WTC11 (cell line): Measurements from ENCODE around the gene MYOCOS.

ENCODE experiments used
- AFF4 ChIP-seq: sonication (generic); formaldehyde crosslinking; IDR thresholded peaks from 2 replicates; pipeline ENCODE4 v1.8.1; 2023; ENCODE audit warnings: mild to moderate bottlenecking, missing genetic modification reagents, borderline replicate concordance
- ATF2 ChIP-seq: sonication (generic); formaldehyde crosslinking; IDR thresholded peaks from 2 replicates; pipeline ENCODE4 v1.8.1; 2022; ENCODE audit warnings: low read depth, missing genetic modification reagents, borderline replicate concordance
- CREB1 ChIP-seq: sonication (generic); formaldehyde crosslinking; IDR thresholded peaks from 2 replicates; pipeline ENCODE4 v1.8.0; 2023; ENCODE audit warnings: mild to moderate bottlenecking, missing genetic modification reagents
- CTCF ChIP-seq: fragments of 200-600 bp; IDR thresholded peaks from 2 replicates; pipeline ENCODE4 v1.8.0; 2022; ENCODE audit warnings: antibody characterized with exemption
- E2F5 ChIP-seq: sonication (generic); formaldehyde crosslinking; IDR thresholded peaks from 2 replicates; pipeline ENCODE4 v1.8.1; 2022; ENCODE audit warnings: mild to moderate bottlenecking, moderate library complexity, missing genetic modification reagents
- FOXP4 ChIP-seq: sonication (generic); formaldehyde crosslinking; IDR thresholded peaks from 2 replicates; pipeline ENCODE4 v1.8.0; 2022; ENCODE audit warnings: mild to moderate bottlenecking, missing genetic modification reagents
- MAX ChIP-seq: sonication (generic); formaldehyde crosslinking; IDR thresholded peaks from 2 replicates; pipeline ENCODE4 v1.8.0; 2022; ENCODE audit warnings: mild to moderate bottlenecking, missing genetic modification reagents
- SP1 ChIP-seq: sonication (generic); formaldehyde crosslinking; conservative IDR thresholded peaks from 2 replicates; pipeline ENCODE4 v1.8.1; 2022; ENCODE audit warnings: missing genetic modification reagents
- STAT6 ChIP-seq: sonication (generic); formaldehyde crosslinking; conservative IDR thresholded peaks from 2 replicates; pipeline ENCODE4 v1.8.1; 2023; ENCODE audit warnings: mild to moderate bottlenecking, low read depth, missing genetic modification reagents, moderate library complexity
- TEAD4 ChIP-seq: sonication (generic); formaldehyde crosslinking; IDR thresholded peaks from 2 replicates; pipeline ENCODE4 v1.8.0; 2022; ENCODE audit warnings: mild to moderate bottlenecking, missing genetic modification reagents
- USF2 ChIP-seq: sonication (generic); formaldehyde crosslinking; IDR thresholded peaks from 2 replicates; pipeline ENCODE4 v1.8.1; 2023; ENCODE audit warnings: mild to moderate bottlenecking, missing genetic modification reagents, moderate library complexity
- ZNF121 ChIP-seq: sonication (generic); formaldehyde crosslinking; IDR thresholded peaks from 2 replicates; pipeline ENCODE4 v1.8.0; 2023; ENCODE audit warnings: missing genetic modification reagents
- ZNF263 ChIP-seq: sonication (generic); formaldehyde crosslinking; IDR thresholded peaks from 2 replicates; pipeline ENCODE4 v1.8.1; 2022; ENCODE audit warnings: low read depth, mild to moderate bottlenecking, moderate library complexity, missing genetic modification reagents
- ZNF512 ChIP-seq: sonication (generic); formaldehyde crosslinking; IDR thresholded peaks from 2 replicates; pipeline ENCODE4 v1.8.1; 2022; ENCODE audit warnings: missing genetic modification reagents, borderline replicate concordance

GRCh38 chr1:171642197-171642596 lies 20.2 kb downstream of the MYOCOS start:
- TF ChIP-seq CTCF (no peak), ATF2 (CRISPR knock-in tag) (no peak), SP1 (no peak), FOXP4 (CRISPR knock-in tag) (no peak), USF2 (CRISPR knock-in tag) (no peak), CREB1 (CRISPR knock-in tag) (no peak), STAT6 (CRISPR knock-in tag) (no peak), TEAD4 (CRISPR knock-in tag) (no peak), MAX (CRISPR knock-in tag) (no peak), ZNF263 (CRISPR knock-in tag) (no peak), ZNF121 (CRISPR knock-in tag) (peak; percentile 98), AFF4 (CRISPR knock-in tag) (no peak), ZNF512 (CRISPR knock-in tag) (no peak), E2F5 (CRISPR knock-in tag) (no peak)
